ENCODE data around the gene VIPR2. TPM values are rescaled to one million over a fixed set of nuclear protein-coding genes. Genes with fewer than 3 reads are reported as not detected.
A peak's percentile ranks its signal among the peaks of the same experiment; 100 is the strongest.

The VIPR2 gene
- total and polyA plus RNA-seq, 2 experiments from 2014 or later, result 1.3 to 2.7 TPM

DNA sequence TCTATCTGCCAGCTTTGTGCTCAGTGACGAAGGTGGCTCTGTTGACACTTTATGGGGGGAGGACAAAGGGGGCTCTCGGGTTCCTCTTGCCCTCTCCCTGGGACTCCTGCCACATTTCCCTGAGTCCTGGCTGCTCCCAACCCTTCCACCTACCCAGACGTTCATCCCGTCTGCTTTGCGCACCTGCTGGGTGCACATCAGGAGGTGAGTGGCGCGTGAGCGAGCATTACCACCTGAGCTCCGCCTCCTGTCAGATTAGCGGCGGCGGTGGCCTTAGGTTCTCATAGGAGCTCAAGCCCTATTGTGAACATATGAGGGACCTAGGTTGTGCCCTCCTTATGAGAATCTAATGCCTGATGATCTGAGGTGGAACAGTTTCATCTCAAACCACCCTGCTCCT is 151.1 kb downstream of the VIPR2 start:
- Mint-ChIP-seq H3K36me3 (ENCODE audit: low read depth) (peaks cover 8% of the 10 kb centered on the region; the same call in 2 of the 3 replicates), H3K27me3 (ENCODE audit: insufficient read depth, low read depth, poor library complexity) (peaks cover 3% of the 10 kb centered on the region), H3K4me3 (no peak overlapping the region), H3K9me3 (peaks cover 43% of the 10 kb centered on the region), H3K4me1 (no peaks in the 10 kb centered on the region), H3K27ac (no peak overlapping the region)
- DNase-seq (ENCODE audit: low spot score) (no peak), ATAC-seq (no peak)
- no peaks in the 10 kb centered on the region for H3F3A ChIP-seq (replicated peaks; ENCODE audit: low read depth)
- no peaks in the 10 kb centered on the region for H3K79me2 ChIP-seq (replicated peaks; ENCODE audit: insufficient read depth)
- H3K4me3 ChIP-seq, result no peak overlapping the region
- no peak overlapping the region for H2AFZ ChIP-seq
- no peak for TF ChIP-seq NANOG (IDR thresholded peaks at IDR 0.05; ENCODE audit: borderline replicate concordance)
- H3K27ac ChIP-seq (ENCODE audit: low read depth), result no peak overlapping the region
- H3K4me1 ChIP-seq (ENCODE audit: insufficient read depth), result peaks cover 6% of the 10 kb centered on the region; the same call in 1 of the 2 replicates
- H3K36me3 ChIP-seq (ENCODE audit: insufficient read depth), result no peaks in the 10 kb centered on the region
- peaks cover 57% of the 10 kb centered on the region for H3K27me3 ChIP-seq (ENCODE audit: insufficient read depth)
- no peaks in the 10 kb centered on the region for H3K9me2 ChIP-seq (ENCODE audit: insufficient read depth)
- no peaks in the 10 kb centered on the region for H4K20me1 ChIP-seq (replicated peaks; ENCODE audit: insufficient read depth)
- H3K4me2 ChIP-seq, result no peak overlapping the region

- Histone ChIP-seq H3K36me3 (ENCODE audit: insufficient read depth) (no peaks in the 10 kb centered on the region), H3K4me3 (peak overlapping the region; percentile 46; the same call in 1 of the 2 replicates), H3K79me2 (replicated peaks; ENCODE audit: insufficient read depth) (no peaks in the 10 kb centered on the region), H3F3A (replicated peaks; ENCODE audit: low read depth) (no peaks in the 10 kb centered on the region), H3K27me3 (ENCODE audit: insufficient read depth) (peaks cover 57% of the 10 kb centered on the region), H3K9me2 (ENCODE audit: insufficient read depth) (no peaks in the 10 kb centered on the region), H3K4me2 (peak overlapping the region; percentile 73), H4K20me1 (replicated peaks; ENCODE audit: insufficient read depth) (no peaks in the 10 kb centered on the region), H2AFZ (no peak overlapping the region), H3K4me1 (ENCODE audit: insufficient read depth) (peaks cover 6% of the 10 kb centered on the region; the same call in 1 of the 2 replicates), H3K27ac (ENCODE audit: low read depth) (no peak overlapping the region)
- no peak overlapping the region for H3K27ac Mint-ChIP-seq
- 0 out of 3 replicates have a peak overlapping the region, but pooled peaks have one; percentile 12 for H3K4me3 Mint-ChIP-seq
- peaks cover 3% of the 10 kb centered on the region for H3K27me3 Mint-ChIP-seq (ENCODE audit: insufficient read depth, low read depth, poor library complexity)
- peak; percentile 32 for DNase-seq (ENCODE audit: low spot score)
- H3K4me1 Mint-ChIP-seq, result no peaks in the 10 kb centered on the region
- H3K9me3 Mint-ChIP-seq, result peaks cover 43% of the 10 kb centered on the region
- peaks cover 8% of the 10 kb centered on the region; the same call in 2 of the 3 replicates for H3K36me3 Mint-ChIP-seq (ENCODE audit: low read depth)
- ATAC-seq, result peak; percentile 44; the same call in 2 of the 3 replicates
- no peak for TF ChIP-seq NANOG (IDR thresholded peaks at IDR 0.05; ENCODE audit: borderline replicate concordance)
- no peak for TF ChIP-seq JUNB (IDR thresholded peaks at IDR 0.05; ENCODE audit: unreplicated experiment)
- TF ChIP-seq POLR2AphosphoS5 (IDR thresholded peaks at IDR 0.05; ENCODE audit: low read depth), result no peak
- no peak for TF ChIP-seq ZNF331 (CRISPR knock-in tag; IDR thresholded peaks at IDR 0.05; ENCODE audit: low read depth)
- TF ChIP-seq ZNF114 (CRISPR knock-in tag; IDR thresholded peaks at IDR 0.05), result no peak
- no peak for TF ChIP-seq EZH2phosphoT487 (IDR thresholded peaks at IDR 0.05; ENCODE audit: unreplicated experiment)
- no peak for TF ChIP-seq ZNF462 (CRISPR knock-in tag; IDR thresholded peaks at IDR 0.05)
- TF ChIP-seq CREB1 (CRISPR knock-in tag; IDR thresholded peaks at IDR 0.05; ENCODE audit: low read depth), result no peak
- TF ChIP-seq, protein P1, sequence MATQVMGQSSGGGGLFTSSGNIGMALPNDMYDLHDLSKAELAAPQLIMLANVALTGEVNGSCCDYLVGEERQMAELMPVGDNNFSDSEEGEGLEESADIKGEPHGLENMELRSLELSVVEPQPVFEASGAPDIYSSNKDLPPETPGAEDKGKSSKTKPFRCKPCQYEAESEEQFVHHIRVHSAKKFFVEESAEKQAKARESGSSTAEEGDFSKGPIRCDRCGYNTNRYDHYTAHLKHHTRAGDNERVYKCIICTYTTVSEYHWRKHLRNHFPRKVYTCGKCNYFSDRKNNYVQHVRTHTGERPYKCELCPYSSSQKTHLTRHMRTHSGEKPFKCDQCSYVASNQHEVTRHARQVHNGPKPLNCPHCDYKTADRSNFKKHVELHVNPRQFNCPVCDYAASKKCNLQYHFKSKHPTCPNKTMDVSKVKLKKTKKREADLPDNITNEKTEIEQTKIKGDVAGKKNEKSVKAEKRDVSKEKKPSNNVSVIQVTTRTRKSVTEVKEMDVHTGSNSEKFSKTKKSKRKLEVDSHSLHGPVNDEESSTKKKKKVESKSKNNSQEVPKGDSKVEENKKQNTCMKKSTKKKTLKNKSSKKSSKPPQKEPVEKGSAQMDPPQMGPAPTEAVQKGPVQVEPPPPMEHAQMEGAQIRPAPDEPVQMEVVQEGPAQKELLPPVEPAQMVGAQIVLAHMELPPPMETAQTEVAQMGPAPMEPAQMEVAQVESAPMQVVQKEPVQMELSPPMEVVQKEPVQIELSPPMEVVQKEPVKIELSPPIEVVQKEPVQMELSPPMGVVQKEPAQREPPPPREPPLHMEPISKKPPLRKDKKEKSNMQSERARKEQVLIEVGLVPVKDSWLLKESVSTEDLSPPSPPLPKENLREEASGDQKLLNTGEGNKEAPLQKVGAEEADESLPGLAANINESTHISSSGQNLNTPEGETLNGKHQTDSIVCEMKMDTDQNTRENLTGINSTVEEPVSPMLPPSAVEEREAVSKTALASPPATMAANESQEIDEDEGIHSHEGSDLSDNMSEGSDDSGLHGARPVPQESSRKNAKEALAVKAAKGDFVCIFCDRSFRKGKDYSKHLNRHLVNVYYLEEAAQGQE (IDR thresholded peaks at IDR 0.05; ENCODE audit: unreplicated experiment), result no peak
- no peak for TF ChIP-seq ETS1 (IDR thresholded peaks at IDR 0.05)
- no peak for TF ChIP-seq STAT1 (IDR thresholded peaks at IDR 0.05; ENCODE audit: unreplicated experiment)
- no peak for TF ChIP-seq EZH2 (IDR thresholded peaks at IDR 0.05; ENCODE audit: low read depth, unreplicated experiment)
These were observed 151.9 kb downstream of the VIPR2 start for GRCh38 chr7:158992759-158993158.

Measured in GM23338 (cell line).